ENCODE data around the gene MAN1A1.

DNA sequence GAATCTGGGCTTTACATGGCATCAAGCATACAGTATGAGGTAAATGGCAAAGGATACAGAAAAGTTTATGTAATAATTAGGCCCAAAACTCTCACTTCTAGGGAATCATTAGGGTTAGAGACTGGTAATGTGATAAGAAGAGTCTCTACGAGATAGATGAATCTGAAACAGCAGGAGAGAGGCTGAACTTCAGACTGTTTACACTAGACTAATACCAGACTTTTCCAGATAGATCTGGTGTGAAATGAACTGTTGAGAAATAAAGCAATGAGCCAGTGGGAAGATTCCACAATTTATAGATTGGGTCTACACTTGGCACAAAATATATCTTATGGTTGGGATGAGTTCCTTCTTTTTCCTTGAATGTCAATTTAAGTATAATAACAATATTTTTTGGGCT, 134.3 kb downstream of the MAN1A1 start:
- TF ChIP-seq, protein P1, sequence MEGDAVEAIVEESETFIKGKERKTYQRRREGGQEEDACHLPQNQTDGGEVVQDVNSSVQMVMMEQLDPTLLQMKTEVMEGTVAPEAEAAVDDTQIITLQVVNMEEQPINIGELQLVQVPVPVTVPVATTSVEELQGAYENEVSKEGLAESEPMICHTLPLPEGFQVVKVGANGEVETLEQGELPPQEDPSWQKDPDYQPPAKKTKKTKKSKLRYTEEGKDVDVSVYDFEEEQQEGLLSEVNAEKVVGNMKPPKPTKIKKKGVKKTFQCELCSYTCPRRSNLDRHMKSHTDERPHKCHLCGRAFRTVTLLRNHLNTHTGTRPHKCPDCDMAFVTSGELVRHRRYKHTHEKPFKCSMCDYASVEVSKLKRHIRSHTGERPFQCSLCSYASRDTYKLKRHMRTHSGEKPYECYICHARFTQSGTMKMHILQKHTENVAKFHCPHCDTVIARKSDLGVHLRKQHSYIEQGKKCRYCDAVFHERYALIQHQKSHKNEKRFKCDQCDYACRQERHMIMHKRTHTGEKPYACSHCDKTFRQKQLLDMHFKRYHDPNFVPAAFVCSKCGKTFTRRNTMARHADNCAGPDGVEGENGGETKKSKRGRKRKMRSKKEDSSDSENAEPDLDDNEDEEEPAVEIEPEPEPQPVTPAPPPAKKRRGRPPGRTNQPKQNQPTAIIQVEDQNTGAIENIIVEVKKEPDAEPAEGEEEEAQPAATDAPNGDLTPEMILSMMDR (IDR thresholded peaks at IDR 0.05): no peak
- TF ChIP-seq POLR2A (IDR thresholded peaks at IDR 0.05): no peak

All from transverse colon (tissue), 3 donors.